NCI-H510A treated with DMSO at 0.1 percent for 48 hours (cell line): Measurements from ENCODE around the gene DDI1.

ENCODE experiments used
- DNase-seq: peaks from one replicate; lab custom pipeline; 2025; lab: John Stamatoyannopoulos, UW

Gene DDI1

GRCh38 chr11:104078245-104078644 is 41.8 kb downstream of the DDI1 start:
- no peak for DNase-seq

GRCh38 chr11:104078995-104079394 is 42.6 kb downstream of the DDI1 start:
- no peak for DNase-seq

GRCh38 chr11:104086621-104087020 is 50.2 kb downstream of the DDI1 start:
- DNase-seq = no peak
